GM18870 (cell line): ENCODE measurements around the gene GTPBP8.
A peak's percentile ranks its signal among the peaks of the same experiment; 100 is the strongest.

Experiments
- ATAC-seq: cut with Tn5 transposase; IDR thresholded peaks from one replicate; pipeline ENCODE4 v1.9.1; 2021; ENCODE audit warnings: moderate library complexity; ENCODE audit not compliant: unreplicated experiment

The GTPBP8 gene

GRCh38 chr3:112990672-112991602 lies at the start of gene GTPBP8:
Gene GTPBP8 (plus strand): TSS chr3:112990984. CDS start chr3:112991000, 16 bp downstream.
- ATAC-seq, result peak; percentile 91

GRCh38 chr3:112948346-112948838 lies 42.4 kb upstream of the GTPBP8 start:
- ATAC-seq, result no peak

GRCh38 chr3:112956351-112956750 lies 34.4 kb upstream of the GTPBP8 start:
- ATAC-seq, result no peak

GRCh38 chr3:112958811-112959560 lies 31.8 kb upstream of the GTPBP8 start:
- peak; percentile 87 for ATAC-seq

GRCh38 chr3:112963683-112964082 lies 27.1 kb upstream of the GTPBP8 start:
- ATAC-seq, result no peak

GRCh38 chr3:112965656-112966055 lies 25.1 kb upstream of the GTPBP8 start:
- ATAC-seq, result no peak

GRCh38 chr3:112966633-112967032 lies 24.2 kb upstream of the GTPBP8 start:
- ATAC-seq, result no peak

GRCh38 chr3:112967425-112967824 lies 23.4 kb upstream of the GTPBP8 start:
- no peak for ATAC-seq

- ATAC-seq, result no peak
Measured at GRCh38 chr3:112967828-112968227, 23.0 kb upstream of the GTPBP8 start.

GRCh38 chr3:112972158-112972557 lies 18.6 kb upstream of the GTPBP8 start:
- no peak for ATAC-seq

GRCh38 chr3:112973325-112974177 lies 17.2 kb upstream of the GTPBP8 start:
- ATAC-seq, result peak; percentile 76

- peak; percentile 26 for ATAC-seq
Measured at GRCh38 chr3:112974178-112974517, 16.6 kb upstream of the GTPBP8 start.

- no peak for ATAC-seq
Measured at GRCh38 chr3:112974894-112975293, 15.9 kb upstream of the GTPBP8 start, which contains the start of gene CD200R1. Gene CD200R1 (minus strand): TSS chr3:112975103. CDS start chr3:112974857, 246 bp downstream.

GRCh38 chr3:112976001-112976400 lies 14.8 kb upstream of the GTPBP8 start:
- ATAC-seq, result no peak

GRCh38 chr3:112976953-112977352 lies 13.8 kb upstream of the GTPBP8 start:
- ATAC-seq, result no peak

- no peak for ATAC-seq
Measured at GRCh38 chr3:112979244-112979832, 11.4 kb upstream of the GTPBP8 start.

- ATAC-seq, result no peak
Measured at GRCh38 chr3:112980080-112980479, 10.7 kb upstream of the GTPBP8 start.

GRCh38 chr3:112982710-112983109 lies 8.1 kb upstream of the GTPBP8 start:
- ATAC-seq, result no peak

GRCh38 chr3:112984485-112984884 lies 6.3 kb upstream of the GTPBP8 start:
- ATAC-seq, result no peak

GRCh38 chr3:112987710-112988334 lies 3.0 kb upstream of the GTPBP8 start:
- ATAC-seq, result no peak
